Uterine smooth muscle cell (primary cell): ENCODE results near the gene RPS26. TPM values are rescaled to one million over a fixed set of nuclear protein-coding genes. Genes with fewer than 3 reads are reported as not detected.

Experiments used
- total RNA-seq: library from RNA; depleted of rRNA; stranded (reverse); fragments of >200 nt; gene quantifications from 2 replicates; pipeline ENCODE4 v1.2.3, GENCODE V29; 2014

The RPS26 gene
- 174 and 483 TPM in 2 replicates for total RNA-seq

GRCh38 chr12:56041552-56042429, at the start of gene RPS26:
TSS of gene RPS26 (plus strand) at chr12:56041918. CDS start at chr12:56042167, 249 bp downstream.

GRCh38 chr12:55996715-55997534, 44.8 kb upstream of the RPS26 start, which contains the start of gene SUOX:
TSS of gene SUOX (plus strand) at chr12:55997276. CDS start at chr12:56002222, 4,946 bp downstream.

GRCh38 chr12:56020423-56021184, 21.1 kb upstream of the RPS26 start, which contains the start of gene IKZF4:
TSS of gene IKZF4 (plus strand) at chr12:56021043. CDS start at chr12:56021494, 451 bp downstream.

GRCh38 chr12:56079723-56080555, 38.2 kb downstream of the RPS26 start, which contains the start of gene ERBB3:
TSS of gene ERBB3 (plus strand) at chr12:56080165. CDS start at chr12:56080301, 136 bp downstream.

Other genes starting within 250 kb of the RPS26 start
- 101 and 113 TPM in 2 replicates for gene SARNP, start 224.2 kb upstream of the RPS26 start, total RNA-seq
- 21.9 and 26.2 TPM in 2 replicates for gene ORMDL2, start 223.9 kb upstream of the RPS26 start, total RNA-seq
- 70.1 and 78.6 TPM in 2 replicates for gene DNAJC14, start 212.3 kb upstream of the RPS26 start, total RNA-seq
- gene MMP19, start 199.0 kb upstream of the RPS26 start, total RNA-seq = 2.7 and 5.2 TPM in 2 replicates
- gene PYM1, start 114.0 kb upstream of the RPS26 start, total RNA-seq = 24.9 and 32.4 TPM in 2 replicates
- 29.8 and 32.7 TPM in 2 replicates for gene DGKA, start 110.8 kb upstream of the RPS26 start, total RNA-seq
- 0.22 and 1.5 TPM in 2 replicates for gene PMEL, start 75.9 kb upstream of the RPS26 start, total RNA-seq
- gene CDK2, start 75.1 kb upstream of the RPS26 start, total RNA-seq = 12.2 and 28.4 TPM in 2 replicates
- 41.6 and 51.5 TPM in 2 replicates for gene RAB5B, start 67.8 kb upstream of the RPS26 start, total RNA-seq
- 9.1 and 10.8 TPM in 2 replicates for gene SUOX, start 44.6 kb upstream of the RPS26 start, total RNA-seq
- 1.5 TPM in 2 replicates for gene IKZF4, start 20.9 kb upstream of the RPS26 start, total RNA-seq
- 0.11 and 0.75 TPM in 2 replicates for gene ERBB3, start 38.2 kb downstream of the RPS26 start, total RNA-seq
- 107 and 254 TPM in 2 replicates for gene PA2G4, start 62.6 kb downstream of the RPS26 start, total RNA-seq
- 1,557 and 2,417 TPM in 2 replicates for gene RPL41, start 74.7 kb downstream of the RPS26 start, total RNA-seq
- gene ZC3H10, start 76.3 kb downstream of the RPS26 start, total RNA-seq = 4.7 and 6.3 TPM in 2 replicates
- 475 and 484 TPM in 2 replicates for gene ESYT1, start 86.3 kb downstream of the RPS26 start, total RNA-seq
- gene MYL6B, start 110.7 kb downstream of the RPS26 start, total RNA-seq = 59.2 and 112 TPM in 2 replicates
- 2,082 and 2,483 TPM in 2 replicates for gene MYL6, start 116.4 kb downstream of the RPS26 start, total RNA-seq
- gene SMARCC2, start 147.6 kb downstream of the RPS26 start, total RNA-seq = 46.2 and 47.1 TPM in 2 replicates
- gene RNF41, start 180.0 kb downstream of the RPS26 start, total RNA-seq = 117 and 180 TPM in 2 replicates
- gene NABP2, start 182.4 kb downstream of the RPS26 start, total RNA-seq = 19.0 and 34.4 TPM in 2 replicates
- gene SLC39A5, start 188.1 kb downstream of the RPS26 start, total RNA-seq = 1.00 TPM in 1 of 2 replicates, not detected in the other
- 18.0 and 21.7 TPM in 2 replicates for gene ANKRD52, start 216.5 kb downstream of the RPS26 start, total RNA-seq
- 6.2 and 7.4 TPM in 2 replicates for gene COQ10A, start 225.0 kb downstream of the RPS26 start, total RNA-seq